GM18858 (cell line): Measurements from ENCODE around the gene FLOT2.
"Not testable (repeated sequence)": the region's sequence is repeated elsewhere in the genome, so short reads cannot be mapped to it uniquely, and the experiment has no call there.

Experiments
- ATAC-seq: cut with Tn5 transposase; IDR thresholded peaks from one replicate; pipeline ENCODE4 v1.9.1; 2021; ENCODE audit not compliant: unreplicated experiment

Gene FLOT2, protein sequence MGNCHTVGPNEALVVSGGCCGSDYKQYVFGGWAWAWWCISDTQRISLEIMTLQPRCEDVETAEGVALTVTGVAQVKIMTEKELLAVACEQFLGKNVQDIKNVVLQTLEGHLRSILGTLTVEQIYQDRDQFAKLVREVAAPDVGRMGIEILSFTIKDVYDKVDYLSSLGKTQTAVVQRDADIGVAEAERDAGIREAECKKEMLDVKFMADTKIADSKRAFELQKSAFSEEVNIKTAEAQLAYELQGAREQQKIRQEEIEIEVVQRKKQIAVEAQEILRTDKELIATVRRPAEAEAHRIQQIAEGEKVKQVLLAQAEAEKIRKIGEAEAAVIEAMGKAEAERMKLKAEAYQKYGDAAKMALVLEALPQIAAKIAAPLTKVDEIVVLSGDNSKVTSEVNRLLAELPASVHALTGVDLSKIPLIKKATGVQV

DNA sequence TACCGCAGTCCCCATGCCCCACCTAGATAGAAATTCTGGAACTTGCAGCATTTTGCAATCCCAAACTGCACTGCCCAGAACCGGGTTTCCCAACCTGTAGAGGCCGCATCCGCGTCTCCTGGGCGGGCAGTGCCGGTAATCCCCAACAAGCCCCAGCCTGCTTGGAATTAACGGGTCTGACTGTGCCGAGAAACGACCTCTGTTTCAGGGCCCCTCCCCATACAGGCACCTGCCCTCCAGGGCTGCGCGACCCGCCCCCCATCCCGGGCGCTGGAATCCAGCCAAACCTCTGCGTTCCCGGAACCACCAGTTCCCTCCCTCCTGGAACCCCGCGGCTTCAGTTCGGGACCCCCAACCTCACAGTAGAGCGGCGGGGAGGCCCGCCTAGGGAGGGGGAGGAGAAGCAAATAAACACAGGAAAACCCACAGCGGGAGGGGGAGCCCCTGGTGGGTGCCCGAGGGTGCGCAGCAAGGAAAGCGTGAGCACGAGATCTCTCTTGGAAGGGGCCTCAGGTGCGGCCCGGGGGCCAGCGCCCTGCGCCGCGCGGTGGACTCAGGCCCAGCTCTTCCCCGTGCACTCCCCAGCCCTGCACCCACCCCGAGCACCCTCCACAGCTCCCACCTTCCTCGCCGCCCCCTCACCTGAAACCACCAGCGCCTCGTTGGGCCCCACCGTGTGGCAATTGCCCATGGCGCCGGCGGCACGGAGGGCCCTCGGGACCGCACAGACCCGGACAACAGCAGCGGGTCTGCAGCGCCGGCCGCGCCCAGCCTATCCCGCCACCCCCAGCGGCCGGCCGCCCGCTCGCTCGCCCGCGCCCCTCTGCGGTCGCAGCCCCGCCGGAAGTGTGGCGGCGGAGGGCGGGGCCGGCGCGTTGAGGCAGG is at the start of gene FLOT2:
TSS of gene FLOT2 (minus strand) at position 850 of the 885 bp plus-strand sequence. CDS start at position 691, 159 bp downstream.
- ATAC-seq: no peak

DNA sequence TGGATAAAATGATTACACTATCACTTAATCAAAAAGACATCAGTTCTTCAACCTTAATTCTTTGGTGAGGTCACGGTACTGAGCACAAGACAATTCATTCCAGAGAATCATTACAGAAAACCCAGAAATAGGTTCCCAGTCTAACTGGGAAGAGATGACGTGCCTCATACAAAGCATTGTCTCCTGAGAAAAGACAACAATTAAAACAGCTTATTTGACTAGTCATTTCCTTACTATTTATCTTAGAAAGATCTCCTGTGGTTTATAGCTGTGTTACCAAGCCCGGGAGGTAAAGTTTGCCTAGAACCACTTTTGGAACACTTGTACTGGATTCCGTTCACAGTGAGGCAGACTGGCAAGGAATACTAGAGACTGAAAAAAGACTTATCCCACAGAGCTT is 48.7 kb upstream of the FLOT2 start:
- ATAC-seq: no peak

DNA sequence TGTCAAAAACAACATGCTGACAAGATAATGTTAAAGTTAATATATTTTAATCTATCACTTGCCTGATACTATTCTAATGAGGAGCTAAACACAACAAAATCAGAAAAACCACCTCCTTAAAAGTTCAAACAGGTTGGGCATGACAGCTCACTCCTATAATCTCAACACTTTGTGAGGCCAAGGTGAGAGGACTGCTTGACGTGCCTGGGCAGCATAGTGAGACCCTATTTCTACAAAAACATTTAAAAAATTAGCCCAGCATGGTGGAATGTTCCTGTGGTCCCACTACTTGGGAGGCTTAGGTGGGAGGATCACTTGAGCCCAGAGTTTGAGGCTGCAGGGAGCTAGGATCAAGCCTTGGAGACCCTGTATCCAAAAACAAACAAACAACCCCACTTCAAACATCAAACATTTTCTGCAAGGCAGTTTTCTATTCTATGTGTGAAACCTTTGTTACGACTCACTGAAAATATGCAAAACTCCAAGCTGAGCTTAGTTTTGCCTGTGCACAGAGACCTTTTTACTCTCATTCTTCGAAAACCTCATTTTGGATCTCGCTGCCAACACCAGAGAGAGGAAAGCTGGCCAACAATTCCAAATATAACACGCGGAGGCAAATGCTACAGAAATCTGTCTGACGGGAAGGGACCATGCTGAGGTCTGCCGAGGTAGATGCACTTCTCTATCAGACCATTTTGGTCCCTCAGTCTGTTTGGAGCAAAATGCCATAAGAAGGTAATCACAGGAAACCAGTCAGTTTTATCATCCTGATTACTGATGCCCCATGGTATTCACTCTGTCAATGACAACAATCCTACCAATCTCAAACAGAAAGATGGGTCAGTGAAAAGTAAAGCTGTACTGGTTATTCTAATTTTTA is 47.6 kb upstream of the FLOT2 start:
- no peak for ATAC-seq

DNA sequence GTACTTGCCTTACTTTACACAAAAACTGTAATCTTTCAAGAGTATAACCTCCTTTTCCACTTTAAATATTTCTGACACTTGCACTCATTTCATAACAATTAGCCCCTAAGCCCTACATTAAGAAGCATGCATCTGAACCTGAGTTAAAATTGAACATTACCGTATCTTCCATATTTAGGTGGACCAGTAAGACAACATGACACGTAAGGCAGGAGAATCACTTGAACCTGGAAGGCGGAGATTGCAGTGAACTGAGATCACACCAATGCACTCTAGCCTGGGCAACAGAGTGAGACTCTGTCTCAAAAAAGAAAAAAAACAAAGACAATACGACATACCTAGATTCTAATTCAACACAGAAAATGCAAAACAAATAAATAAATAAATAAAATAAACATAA is 46.8 kb upstream of the FLOT2 start:
- no peak for ATAC-seq

DNA sequence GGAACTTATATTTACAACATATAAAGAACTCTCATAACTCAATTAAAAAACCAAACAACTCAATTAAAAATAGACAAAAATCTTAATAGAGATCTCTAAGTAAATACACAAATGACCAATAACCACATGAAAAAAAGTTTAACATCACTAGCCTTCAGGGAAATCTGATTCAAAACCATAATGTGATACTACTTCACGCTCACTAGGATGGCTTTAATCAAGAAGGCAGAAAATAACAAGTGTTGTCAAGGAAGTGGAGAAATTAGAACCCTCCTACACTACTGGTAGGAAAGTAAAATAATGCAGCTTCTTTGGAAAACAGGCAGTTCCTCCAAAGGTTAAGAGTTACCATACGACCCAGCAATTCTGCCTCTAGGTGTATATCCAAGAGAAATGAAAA is 45.4 kb upstream of the FLOT2 start:
- ATAC-seq: no peak

DNA sequence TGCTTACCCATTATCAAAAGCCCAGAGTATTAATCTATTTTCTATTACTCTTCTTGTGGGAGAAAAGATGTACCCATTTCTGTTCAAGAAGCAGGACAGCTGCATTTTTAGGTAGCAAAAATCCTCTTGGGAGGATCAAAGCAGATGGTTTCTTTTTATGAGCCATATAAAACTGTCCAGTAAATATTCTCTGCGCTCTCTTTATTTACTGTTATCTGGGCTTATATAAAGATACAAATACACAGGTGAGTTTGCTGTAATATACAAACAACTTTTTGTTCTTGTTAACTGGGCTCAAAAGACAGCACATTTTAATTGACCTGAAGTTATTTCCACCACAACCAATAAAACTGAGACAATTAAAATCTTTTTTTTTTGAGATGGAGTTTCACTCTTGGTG is 43.7 kb upstream of the FLOT2 start:
- ATAC-seq: no peak

DNA sequence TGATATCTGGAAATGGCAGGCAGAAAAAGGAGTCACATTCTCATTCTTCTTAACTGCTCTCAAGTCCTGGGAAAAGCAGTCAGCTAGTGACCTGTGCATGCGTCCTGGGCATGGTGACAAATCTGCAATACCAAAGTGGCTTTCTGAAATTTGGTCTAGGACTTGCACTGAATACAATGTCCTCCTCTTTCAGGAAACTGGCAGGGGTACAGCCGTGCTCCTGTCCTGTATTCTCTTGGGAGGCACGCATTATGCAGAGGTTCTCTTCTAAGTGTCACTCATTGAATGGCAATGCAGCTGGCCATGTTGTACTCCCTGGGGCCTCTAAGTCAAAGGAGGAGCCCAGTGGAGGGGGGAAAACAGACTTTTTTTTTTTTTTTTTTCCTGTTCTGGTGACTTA is 43.1 kb upstream of the FLOT2 start:
- no peak for ATAC-seq

DNA sequence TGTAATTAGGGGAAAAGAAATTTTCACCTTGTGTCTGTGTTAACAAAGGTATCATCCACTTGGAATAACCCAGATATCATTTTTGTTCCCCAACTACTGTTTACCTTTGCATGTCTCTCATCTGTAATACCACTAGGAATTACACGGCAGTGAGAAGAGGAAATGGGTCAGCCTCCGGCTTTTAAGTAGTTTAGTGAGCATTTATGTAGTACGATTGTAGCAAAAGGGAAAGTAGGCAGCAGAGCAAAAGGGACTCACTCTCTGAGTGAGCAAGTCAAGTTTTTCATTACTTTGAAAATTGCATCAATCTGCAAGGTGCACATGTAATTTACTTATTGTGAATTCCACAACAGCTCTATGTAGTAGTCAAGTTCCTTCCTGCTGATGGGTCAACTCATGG is 42.6 kb upstream of the FLOT2 start:
- no peak for ATAC-seq

DNA sequence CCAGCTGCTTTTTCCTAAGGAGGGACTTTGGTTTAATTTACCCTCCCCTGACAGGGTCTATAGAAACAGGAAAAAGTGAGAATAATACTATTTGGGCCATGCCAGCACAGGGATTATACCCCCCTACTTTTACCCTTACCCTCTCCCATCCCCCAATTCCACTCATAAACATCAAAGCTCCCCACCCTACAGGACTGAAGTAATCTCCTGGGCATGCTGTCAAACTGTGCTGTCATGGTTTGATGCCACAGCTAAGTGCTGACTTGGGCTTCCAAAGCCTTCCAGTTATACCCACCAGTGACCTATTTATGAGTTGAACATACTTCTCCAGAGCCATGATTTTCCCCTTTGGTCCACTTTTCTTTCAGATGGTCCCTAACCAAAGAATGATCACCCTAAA is 41.0 kb upstream of the FLOT2 start:
- ATAC-seq: no peak

DNA sequence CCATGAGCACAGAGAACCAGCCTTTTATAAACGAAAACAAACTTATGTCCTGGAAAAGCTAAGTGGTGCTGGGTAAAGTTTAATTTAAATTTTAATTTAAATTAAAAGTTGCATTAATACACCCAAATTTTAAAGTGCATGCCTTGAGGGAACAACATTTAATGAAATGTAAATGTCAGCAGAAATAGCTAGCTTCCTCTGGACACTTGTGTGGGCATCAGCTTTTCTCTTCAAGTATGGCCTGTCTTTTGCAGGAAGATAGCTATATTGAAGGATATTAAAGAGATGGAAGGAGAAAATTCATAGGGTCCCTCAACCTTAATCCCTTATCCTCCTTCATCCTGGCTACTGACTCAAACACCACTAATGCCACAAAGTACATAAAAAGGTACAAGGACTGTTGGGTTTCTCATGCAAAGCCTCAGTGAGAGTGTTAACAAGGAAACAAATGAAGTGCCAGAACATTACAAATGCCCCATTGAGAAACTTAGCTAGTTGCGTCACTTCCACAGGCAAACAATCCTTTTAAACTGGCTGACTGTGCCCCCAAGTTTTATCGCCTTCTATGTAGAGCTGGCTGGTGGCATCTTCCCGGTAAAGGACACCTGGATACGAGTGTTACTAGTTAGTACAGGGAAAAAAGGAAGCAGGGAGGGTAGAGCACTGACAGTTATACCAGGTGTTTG is 39.7 kb upstream of the FLOT2 start:
- no peak for ATAC-seq

DNA sequence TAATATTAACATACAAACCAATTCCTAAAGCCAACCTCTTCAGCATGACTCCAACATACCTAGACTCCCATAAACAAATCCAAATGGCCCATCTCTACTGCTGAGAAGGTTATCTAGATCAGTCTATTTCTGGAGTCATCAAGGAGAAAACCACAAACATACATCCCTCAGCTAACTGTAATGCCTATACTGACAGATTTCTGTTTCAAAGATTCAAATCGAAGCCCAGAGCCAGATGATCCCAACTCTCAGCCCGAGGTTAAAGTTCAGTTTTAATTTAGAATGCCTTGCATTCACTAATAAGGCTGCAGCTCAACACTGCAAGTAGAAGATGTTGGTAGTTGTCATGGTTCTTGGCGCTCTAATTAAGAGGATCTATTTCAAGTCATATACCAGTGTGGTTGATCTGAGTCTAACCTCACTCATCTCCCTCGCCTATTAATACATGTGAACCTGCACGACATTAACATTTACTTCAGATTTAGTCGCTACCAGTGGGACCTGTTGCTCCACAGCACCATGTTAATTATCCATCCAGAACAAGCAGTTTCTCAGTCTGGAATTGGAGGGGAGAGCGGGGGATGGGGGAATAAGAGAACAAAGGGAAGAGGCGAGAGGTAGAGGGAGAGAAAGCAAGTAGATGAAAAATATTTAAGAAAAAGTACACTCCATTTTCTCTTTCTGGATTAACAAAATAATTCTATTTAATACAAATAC is 38.4 kb upstream of the FLOT2 start:
- ATAC-seq: no peak

DNA sequence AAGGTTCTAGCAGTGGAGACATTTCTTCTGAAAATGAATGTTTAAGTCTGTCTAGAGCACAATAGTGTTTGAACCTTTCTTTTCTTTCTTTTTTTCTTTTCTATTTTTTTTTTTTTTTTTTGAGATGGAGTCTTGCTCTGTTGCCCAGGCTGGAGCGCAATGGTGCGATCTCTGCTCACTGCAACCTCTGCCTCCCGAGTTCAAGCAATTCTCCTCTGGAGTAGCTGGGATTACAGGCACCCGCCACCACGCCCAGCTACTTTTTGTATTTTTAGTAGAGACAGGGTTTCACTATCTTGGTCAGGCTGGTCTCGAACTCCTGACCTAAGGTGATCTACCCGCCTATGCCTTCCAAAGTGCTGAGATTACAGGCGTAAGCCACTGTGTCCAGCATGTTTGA is 37.0 kb upstream of the FLOT2 start:
- ATAC-seq: not testable (repeated sequence)

DNA sequence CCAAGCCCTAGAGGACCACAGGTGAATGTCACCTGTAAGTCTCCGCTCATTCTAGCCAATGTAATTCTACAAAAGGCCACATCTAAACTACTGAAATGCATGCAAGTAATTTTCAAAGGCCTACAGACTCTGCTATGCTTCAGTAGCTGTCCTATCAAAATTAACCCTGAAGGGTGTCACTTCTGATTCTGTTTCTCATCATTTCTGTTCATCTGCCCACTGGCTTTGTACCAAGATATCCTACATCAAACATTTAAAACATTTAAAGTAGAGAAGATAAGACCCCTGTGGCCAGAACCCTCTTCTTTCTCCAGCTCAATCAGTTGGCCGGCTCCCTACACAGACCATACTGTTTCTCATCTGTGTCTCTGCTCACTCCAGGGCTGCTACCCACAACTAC is 32.3 kb upstream of the FLOT2 start:
- ATAC-seq: no peak

DNA sequence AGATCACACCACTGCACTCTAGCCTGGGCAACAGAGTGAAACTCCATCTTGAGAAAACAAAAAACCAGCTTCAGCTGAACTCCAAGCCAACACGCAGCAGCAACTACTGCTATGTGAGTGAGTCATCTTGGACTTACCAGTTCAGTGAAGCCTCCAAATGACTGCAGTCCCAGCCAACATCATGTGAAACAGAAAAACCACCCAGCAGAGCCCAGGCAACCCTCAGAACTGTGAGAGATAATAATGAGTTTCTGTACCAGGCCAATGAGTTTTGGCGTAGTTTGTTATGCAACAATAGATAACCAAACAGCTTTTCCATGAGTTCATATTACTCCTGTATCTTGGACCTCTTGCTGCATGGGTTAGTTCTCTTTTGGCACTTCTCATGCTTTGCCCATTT is 30.5 kb upstream of the FLOT2 start:
- no peak for ATAC-seq

DNA sequence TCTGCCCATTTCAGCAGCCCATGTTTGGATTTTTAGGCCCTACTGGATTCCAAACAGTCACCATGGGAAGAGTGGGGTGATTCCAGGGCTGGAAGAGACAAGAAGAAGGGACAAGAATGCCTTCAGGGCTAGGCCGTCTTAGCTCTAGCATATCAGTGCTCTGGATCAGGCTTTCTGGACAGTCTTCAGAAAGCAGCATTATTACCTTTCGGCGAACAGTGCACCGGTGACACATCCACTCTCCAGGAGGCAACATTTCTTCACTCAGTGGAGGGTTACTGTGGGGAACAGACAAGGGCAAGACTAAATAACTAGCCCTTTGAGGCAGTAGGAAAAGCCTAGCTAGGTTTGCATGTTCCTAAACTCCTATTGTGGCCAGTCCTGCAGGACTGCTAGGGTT is 29.3 kb upstream of the FLOT2 start:
- no peak for ATAC-seq

DNA sequence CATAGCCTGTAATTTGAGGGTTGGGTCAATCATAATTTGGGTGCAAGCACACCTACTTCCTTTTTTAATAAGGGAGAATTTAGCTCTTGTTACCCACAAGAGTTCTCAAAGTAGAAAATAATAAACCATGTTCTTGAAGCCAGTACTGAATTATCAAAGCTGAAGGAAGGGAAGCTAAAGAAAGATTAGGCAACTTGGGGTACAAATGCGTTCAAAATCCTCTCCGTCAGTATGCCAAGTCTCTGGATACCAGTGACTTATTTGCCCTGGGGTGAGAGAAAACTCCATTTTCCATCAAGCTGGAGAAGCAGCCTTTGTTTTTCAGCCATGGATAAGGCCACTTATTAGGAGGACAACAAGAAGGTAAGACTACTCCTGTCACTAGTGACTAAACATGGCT is 28.8 kb upstream of the FLOT2 start:
- ATAC-seq: no peak

DNA sequence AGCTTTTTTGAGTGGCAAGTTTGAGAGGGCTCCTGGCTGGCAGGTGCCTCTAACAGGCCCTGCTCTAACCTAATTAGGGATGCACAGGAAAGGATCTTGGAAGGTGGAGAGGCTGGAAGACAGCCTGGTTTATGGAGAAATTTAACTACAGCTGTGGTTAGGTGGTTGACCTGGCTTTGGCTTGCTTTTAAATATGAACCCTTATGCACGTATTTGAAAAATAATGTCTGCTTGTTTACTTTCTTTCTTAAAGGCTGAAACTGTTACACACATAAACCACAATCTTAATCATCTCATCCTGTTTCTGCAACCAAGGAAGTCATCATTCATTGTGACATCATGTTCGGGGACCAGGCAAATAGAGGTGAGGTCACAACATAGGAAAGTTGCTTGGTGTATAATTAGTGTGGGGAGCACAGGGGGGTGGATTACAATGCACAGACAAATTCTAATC is 28.4 kb upstream of the FLOT2 start:
- no peak for ATAC-seq

DNA sequence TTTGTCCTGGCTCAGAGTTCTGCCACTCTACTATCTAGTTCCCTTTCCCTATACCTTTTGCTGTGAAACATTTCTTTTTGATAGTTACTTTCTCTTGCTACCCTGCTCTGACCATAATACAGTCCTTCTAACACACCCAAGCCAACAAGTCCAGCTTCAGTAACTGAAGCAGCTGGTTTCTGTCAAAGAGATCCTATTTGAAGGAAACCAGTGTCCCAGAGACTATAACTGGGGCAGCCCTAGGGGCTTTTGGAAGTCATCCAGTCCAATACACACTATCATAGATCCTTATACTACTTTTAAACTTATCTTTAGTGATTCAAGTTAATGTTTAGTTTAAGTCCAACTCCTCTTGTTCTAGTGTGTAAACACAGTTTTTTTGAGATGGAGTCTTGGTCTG is 22.7 kb upstream of the FLOT2 start:
- no peak for ATAC-seq

DNA sequence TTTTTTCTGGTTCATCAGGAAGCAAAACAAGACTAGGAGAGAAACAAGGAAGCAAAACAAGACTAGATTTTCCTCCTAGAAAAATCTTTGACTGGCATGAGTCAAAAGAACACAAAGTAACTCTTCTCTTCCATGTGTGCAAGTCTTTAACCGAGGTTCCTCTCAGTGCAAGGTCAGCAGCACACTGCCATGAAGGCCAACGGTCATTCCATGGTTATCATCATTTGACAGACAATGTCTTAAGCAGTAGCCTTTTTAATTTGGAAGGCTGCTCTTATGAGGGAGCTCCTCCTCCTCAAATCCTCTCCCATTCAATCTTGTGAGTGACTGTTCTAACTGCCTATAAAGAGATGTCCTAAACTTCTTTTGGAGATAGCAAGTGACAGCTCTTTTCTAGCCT is 20.8 kb upstream of the FLOT2 start:
- ATAC-seq: no peak

DNA sequence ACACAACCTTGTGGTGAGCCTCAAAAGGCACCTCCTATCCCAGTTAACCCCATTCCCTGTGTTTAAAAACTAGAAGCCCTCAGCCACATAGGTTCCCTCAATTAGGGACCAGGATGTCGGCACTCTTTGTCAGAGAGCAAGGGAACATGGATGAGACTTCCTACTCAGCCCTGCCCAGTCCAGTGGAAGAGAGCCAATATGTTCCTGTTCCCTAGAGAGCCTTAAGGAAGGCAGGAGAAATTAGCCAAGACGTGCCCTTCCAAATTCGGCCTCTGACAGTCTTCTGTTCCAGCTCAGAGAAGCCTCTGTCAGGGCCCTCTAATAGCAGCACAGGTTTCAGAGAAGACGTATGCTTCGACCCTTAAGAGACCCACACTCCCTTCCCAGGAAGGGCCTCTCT is 19.9 kb upstream of the FLOT2 start:
- no peak for ATAC-seq
